Kidney (tissue), 14 donors: ENCODE measurements around the gene TSGA10IP. TPM values are rescaled to one million over a fixed set of nuclear protein-coding genes. Genes with fewer than 3 reads are reported as not detected.

ENCODE experiments used
- DNase-seq, 5 donors: peaks; one replicate each; pipeline ENCODE4 v3.0.0-alpha.2; 2013 to 2020
- FAIRE-seq: peaks from 2 replicates; lab custom pipeline; 2012; peaks lifted over from hg19 to GRCh38; lab: Jason Lieb, UNC
- H3K27ac ChIP-seq, 2 donors: one replicate each; pipeline ENCODE4 v1.7.0; 2013; ENCODE audit warnings: low read depth in 2 of 2, low read length in 2 of 2, inconsistent platforms in 1 of 2
- H3K27me3 ChIP-seq: one replicate; pipeline ENCODE4 v1.7.1; 2013; ENCODE audit warnings: low read length, inconsistent platforms; ENCODE audit not compliant: control insufficient read depth, insufficient read depth
- H3K36me3 ChIP-seq, 3 donors: one replicate each; pipeline versions ENCODE4 v1.7.0 to v1.7.1; 2013; ENCODE audit warnings: low read length in 3 of 3, control low read depth in 1 of 3, inconsistent platforms in 1 of 3; ENCODE audit not compliant: insufficient read depth in 3 of 3, control insufficient read depth in 2 of 3
- H3K4me1 ChIP-seq, 3 donors: one replicate each; pipeline versions ENCODE4 v1.7.0 to v1.7.1; 2013; ENCODE audit warnings: low read length in 3 of 3, inconsistent platforms in 1 of 3, low read depth in 1 of 3; ENCODE audit not compliant: control insufficient read depth in 2 of 3, insufficient read depth in 2 of 3
- H3K4me3 ChIP-seq, 3 donors: one replicate each; pipeline versions ENCODE4 v1.7.0 to v1.8.1; 2013; ENCODE audit warnings: low read length in 3 of 3, control low read depth in 1 of 3, inconsistent platforms in 1 of 3
- H3K9ac ChIP-seq, 3 donors: one replicate each; pipeline versions ENCODE4 v1.7.0 to v1.7.1; 2013; ENCODE audit warnings: low read length in 3 of 3, control low read depth in 1 of 3, inconsistent platforms in 1 of 3
- H3K9me3 ChIP-seq, 3 donors: one replicate each; pipeline versions ENCODE4 v1.7.0 to v1.7.1; 2013; ENCODE audit warnings: low read length in 3 of 3, control low read depth in 1 of 3, inconsistent platforms in 1 of 3; ENCODE audit not compliant: control insufficient read depth in 2 of 3, insufficient read depth in 1 of 3
- CTCF ChIP-seq: IDR thresholded peaks from 3 replicates; pipeline ENCODE4 v1.5.1; 2012; ENCODE audit warnings: mild to moderate bottlenecking, moderate library complexity, borderline replicate concordance; ENCODE audit not compliant: insufficient read depth; ENCODE audit errors: extremely low read depth
- intact Hi-C: fragments of 100-400 bp; cut with DNase I; formaldehyde crosslinking; loops from one replicate; pipeline ENCODE4 v1.11.1; 2022
- polyA plus RNA-seq: library from polyadenylated mRNA; stranded (reverse); fragments of 350-450 nt; fragmentation: Illumina TruSeq; extraction: RNeasy Lipid Tissue Mini Kit (QIAGEN cat#74804); gene quantifications from one replicate; pipeline ENCODE4 v1.2.3, GENCODE V29; 2014; ENCODE audit warnings: low read depth, low replicate concordance; ENCODE audit not compliant: insufficient read depth
- total RNA-seq: library from RNA; stranded (reverse); fragmentation: NEBNext Ultra II Directional; extraction: Animal tissue kit (Norgen Biotek cat#: 25700); gene quantifications from one replicate; pipeline ENCODE4 v1.2.1, GENCODE V29; 2021
- donor health status: control.
- donor health status: control.
- donor health status: control.
- donor health status: control.
- donor health status: control.
- donor health status: DM: yes; HTN: yes; CAD: no.
- donor health status: Normal renal cell carcinoma (clear cell type).

Gene TSGA10IP
- total and polyA plus RNA-seq, 2 donors from 2014 or later: not detected

- FAIRE-seq (no peak), DNase-seq (no peak)
- H3K4me1 ChIP-seq: no peaks in the 10 kb centered on the region
- H3K27ac ChIP-seq: no peak overlapping the region
- intact Hi-C loops: no loop called here
- no peak overlapping the region for H3K9ac ChIP-seq
- no peaks in the 10 kb centered on the region for H3K9me3 ChIP-seq
- TF ChIP-seq CTCF: no peak
- no peaks in the 10 kb centered on the region for H3K27me3 ChIP-seq
- no peak overlapping the region for H3K4me3 ChIP-seq
- H3K36me3 ChIP-seq: no peaks in the 10 kb centered on the region
These were observed 46.8 kb downstream of the TSGA10IP start for GRCh38 chr11:65992056-65992455.

GRCh38 chr11:65997286-65997685 lies 52.0 kb downstream of the TSGA10IP start:
- H3K4me3 ChIP-seq: no peak overlapping the region
- peaks cover 0 to 4% (median 0%) of the 10 kb centered on the region in 3 donors for H3K4me1 ChIP-seq
- no peak overlapping the region for H3K27ac ChIP-seq
- no peaks in the 10 kb centered on the region for H3K27me3 ChIP-seq
- TF ChIP-seq CTCF: no peak
- no peak for DNase-seq
- intact Hi-C loops: no loop called here
- no peaks in the 10 kb centered on the region for H3K9me3 ChIP-seq
- no peak for FAIRE-seq
- no peak overlapping the region for H3K9ac ChIP-seq
- peaks cover 11 to 32% (median 29%) of the 10 kb centered on the region in 3 donors for H3K36me3 ChIP-seq

- TF ChIP-seq CTCF: no peak
- Histone ChIP-seq H3K4me1 (peaks cover 0 to 10% (median 0%) of the 10 kb centered on the region in 3 donors), H3K9me3 (no peaks in the 10 kb centered on the region), H3K4me3 (peak within 1 kb of the TSS; percentile 97 to 100 (median 99)), H3K36me3 (peaks cover 11 to 39% (median 32%) of the 10 kb centered on the region in 3 donors), H3K9ac (peak within 1 kb of the TSS; percentile 81 to 99 (median 99)), H3K27me3 (no peaks in the 10 kb centered on the region), H3K27ac (peak within 1 kb of the TSS; percentile 95 to 99)
- intact Hi-C loops: no loop called here
- DNase-seq: peak; percentile 95 to 99 (median 95)
- FAIRE-seq: no peak
These were observed 56.8 kb downstream of the TSGA10IP start, which contains the start of the genes BANF1 and EIF1AD for GRCh38 chr11:66001942-66002647. Gene BANF1, plus strand, starts transcription at chr11:66002503. Its CDS starts 748 bp downstream, at chr11:66003251. Gene EIF1AD, minus strand, starts transcription at chr11:66002157. Its CDS starts 1,768 bp downstream, at chr11:66000389.
